HG02642 (cell line): Measurements from ENCODE around the gene WNT7A.
"Not testable (repeated sequence)": the region's sequence is repeated elsewhere in the genome, so short reads cannot be mapped to it uniquely, and the experiment has no call there.

ENCODE experiments used
- ATAC-seq: cut with Tn5 transposase; IDR thresholded peaks from one replicate; pipeline ENCODE4 v1.9.1; 2021; ENCODE audit warnings: mild to moderate bottlenecking; ENCODE audit not compliant: unreplicated experiment, poor library complexity

WNT7A gene

DNA sequence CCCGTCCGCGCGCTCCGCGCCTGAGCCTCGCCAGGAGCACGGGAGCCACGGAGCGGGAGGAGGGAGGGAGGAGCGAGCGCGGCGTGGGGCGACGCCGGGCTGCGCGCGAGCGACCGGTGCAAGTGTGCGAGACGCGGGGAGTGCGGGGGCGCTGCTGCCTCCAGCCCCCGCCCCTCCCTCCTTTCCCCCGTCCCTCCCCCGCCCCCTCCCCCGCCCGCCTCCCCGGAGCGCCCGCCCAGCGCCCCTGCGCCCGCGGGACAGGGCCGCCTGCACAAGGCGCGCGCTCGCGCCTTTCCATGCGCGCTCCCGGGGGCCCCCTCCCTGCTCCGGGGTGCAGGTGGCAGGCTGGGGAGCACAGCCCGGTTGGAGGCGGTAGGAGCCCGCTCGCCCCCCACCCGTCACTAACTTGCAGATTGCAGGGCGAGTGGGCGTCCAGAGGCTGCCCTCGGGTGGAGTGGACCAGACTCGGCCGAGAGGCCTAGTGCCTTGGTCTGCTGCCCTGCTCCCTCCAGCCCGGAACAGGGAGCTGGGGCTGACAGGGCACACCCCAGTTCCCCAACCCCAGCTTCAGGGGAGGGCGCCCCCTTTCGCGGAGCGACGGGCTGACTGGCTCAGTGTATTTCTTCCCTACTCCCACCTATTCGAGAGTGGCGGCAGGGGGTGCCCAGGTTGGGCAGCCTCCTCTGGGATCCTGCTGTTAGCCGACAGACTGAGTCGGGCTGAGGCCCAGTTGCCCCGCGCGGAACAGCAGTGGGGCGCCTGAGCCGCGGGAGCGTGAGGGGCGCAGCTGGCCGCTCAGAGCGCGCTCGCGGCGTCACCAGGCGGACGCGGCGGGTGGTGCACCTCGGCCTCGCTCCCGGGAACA lies at the start of gene WNT7A:
Gene WNT7A (minus strand): TSS at position 126 of the 865 bp plus-strand sequence. CDS start 255 bp downstream, outside the sequence.
- no peak for ATAC-seq

DNA sequence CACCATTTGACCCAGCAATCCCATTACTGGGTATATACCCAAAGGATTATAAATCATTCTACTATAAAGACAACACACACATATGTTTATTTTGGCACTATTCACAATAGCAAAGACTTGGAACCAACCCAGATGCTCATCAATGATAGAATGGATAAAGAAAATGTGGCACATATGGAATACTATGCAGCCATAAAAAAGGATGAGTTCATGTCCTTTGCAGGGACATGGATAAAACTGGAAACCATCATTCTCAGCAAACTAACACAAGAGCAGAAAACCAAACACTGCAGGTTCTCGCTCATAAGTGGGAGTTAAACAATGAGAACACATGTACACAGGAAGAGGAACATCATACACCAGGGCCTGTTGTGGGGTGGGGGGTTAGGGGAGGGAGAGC lies 48.9 kb upstream of the WNT7A start:
- ATAC-seq, result not testable (repeated sequence)

GRCh38 chr3:13927295-13927694 lies 47.4 kb upstream of the WNT7A start:
- ATAC-seq, result no peak

DNA sequence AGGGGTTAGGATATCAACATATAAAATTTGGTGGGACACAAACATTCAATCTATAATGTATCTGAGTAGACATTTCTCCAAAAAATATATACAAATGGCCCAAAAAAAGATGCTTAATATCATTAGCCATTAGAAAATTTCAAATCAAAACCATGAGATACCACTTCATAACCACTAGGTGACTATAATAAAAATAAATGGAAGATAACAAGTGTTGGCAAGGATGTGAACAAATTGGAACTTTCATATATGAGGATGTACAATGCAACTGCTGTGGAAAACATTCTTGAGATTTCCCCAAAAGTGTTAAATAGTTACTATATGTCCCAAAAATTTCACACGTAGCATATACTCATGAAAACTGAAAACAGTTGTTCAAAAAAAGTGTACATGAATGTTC lies 36.5 kb upstream of the WNT7A start:
- ATAC-seq, result no peak

- ATAC-seq, result no peak
Observed at GRCh38 chr3:13902648-13903238, 22.9 kb upstream of the WNT7A start.

DNA sequence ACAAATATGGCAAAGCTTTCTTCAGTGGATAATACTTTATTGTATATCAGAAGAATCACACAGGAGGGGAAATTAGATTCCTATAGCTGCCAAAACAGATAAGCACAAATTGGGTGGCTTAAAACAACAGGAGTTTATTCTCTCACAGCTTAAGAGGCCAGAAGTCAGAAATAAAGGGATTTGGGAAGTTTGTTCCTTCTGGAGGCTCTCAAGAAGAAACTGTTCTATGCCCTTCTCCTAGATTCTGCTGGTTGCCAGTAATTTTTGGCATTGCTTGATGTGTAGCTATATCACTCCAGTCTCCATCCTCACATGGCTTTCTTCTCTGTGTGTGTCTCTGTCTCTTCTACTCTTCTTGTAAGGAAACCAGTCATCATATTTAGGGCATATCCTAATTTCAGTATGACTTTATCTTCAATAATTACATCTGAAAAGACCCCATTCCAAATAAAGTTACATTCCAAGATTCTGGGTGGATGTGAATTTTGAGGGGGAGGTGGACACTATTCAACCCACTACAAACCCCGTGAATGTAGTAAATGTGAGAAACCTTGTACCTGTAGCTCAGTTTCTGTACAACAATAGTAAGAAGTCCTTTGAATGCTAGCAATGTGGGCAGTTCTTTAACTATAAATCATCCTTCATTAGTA lies 22.2 kb upstream of the WNT7A start:
- no peak for ATAC-seq

- ATAC-seq, result no peak
Observed at GRCh38 chr3:13898346-13898745, 18.5 kb upstream of the WNT7A start.

- ATAC-seq, result peak; percentile 32
Observed at GRCh38 chr3:13896473-13897154, 16.7 kb upstream of the WNT7A start.

DNA sequence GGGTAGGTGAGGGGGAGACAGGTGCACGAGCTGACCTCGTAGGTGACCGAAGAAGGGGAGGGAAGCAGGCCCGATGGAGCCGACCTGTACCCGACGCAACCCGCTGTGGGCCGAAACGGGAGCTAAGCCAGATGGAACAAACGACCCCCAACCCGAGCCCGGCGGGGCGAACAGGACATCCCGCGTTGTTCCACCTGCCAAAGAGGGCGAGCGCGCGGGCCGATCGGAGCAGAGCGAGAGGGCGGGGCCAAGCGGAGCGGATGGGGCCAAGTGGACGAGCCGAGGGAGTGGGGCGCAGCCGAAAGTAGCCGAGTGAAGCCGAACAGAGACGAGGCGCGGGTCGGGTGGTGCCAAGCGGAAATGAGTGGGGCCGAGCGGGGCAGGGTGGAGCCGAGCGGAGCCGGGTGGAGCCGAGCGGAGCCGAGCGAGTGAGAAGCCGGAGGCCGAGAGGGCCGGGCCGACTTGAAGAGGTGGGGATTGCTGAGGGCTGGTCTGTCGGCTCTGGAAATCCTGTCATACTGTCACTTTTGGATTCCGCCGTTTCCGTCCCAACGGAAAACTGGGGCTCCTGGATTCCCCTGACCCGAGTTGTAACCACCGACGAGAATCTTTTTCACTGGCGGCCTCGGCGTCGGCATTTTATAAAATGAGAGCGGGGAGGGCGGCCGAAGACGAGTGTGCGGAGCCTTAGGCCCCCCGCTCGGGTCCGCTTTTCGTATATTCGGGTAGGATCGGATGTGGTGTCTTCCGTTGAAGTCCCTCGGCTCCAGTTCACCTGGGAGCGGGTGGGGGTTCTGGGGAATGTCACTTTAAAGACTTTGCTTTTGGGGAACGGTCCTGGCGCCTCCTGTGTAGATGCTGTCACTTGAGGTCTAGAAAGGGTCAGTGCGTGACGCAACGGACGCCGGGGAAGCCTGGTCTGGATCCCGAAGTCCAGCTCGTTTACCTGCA lies 15.6 kb upstream of the WNT7A start:
- peak; percentile 97 for ATAC-seq

DNA sequence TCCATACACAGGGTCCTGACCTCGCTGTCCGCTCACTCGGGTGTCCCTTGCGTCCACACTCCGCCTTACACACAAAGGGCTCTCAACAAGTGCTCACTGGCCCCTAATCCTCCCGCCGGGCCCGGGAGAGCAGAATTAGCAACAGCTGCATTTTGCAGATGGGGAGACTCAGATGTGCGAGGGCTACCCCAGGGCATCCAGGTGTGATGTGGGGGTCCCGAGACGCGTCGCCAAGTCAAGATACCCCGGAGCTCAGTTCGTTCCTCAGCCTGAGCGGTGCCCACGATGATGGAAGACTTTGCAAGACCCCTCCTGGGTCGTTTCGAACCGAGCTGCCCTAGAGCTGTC lies 14.9 kb upstream of the WNT7A start:
- no peak for ATAC-seq

- no peak for ATAC-seq
Observed at GRCh38 chr3:13894096-13894806, 14.4 kb upstream of the WNT7A start.

GRCh38 chr3:13892304-13892703 lies 12.4 kb upstream of the WNT7A start:
- ATAC-seq, result no peak

DNA sequence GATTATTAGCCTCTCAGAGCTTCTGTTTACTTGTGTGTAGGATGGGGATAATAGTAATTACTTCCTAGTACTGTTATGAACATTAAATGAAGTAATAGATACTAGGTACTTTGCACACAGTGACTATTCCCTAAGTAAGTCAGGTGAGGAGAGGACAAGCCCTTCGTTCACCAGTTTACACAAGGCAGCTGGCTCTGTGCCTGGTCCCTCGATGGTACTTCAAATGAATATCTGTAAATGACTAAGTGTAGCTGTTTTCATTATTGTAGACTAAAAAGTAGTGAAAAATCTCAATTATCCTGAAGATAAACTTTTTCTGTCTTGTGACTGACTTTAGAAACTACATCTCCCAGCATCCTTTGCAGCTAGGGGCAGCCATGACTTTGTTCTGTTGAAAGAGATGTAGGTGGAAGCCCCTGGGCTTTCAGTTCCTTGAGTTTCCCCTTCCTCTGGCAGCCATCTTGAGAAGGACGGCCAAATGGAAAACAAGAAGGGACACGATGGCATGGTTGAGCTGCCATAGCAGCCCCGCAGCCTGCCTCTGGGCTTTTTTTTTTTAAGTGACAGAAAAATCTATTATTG lies 11.7 kb upstream of the WNT7A start:
- no peak for ATAC-seq

DNA sequence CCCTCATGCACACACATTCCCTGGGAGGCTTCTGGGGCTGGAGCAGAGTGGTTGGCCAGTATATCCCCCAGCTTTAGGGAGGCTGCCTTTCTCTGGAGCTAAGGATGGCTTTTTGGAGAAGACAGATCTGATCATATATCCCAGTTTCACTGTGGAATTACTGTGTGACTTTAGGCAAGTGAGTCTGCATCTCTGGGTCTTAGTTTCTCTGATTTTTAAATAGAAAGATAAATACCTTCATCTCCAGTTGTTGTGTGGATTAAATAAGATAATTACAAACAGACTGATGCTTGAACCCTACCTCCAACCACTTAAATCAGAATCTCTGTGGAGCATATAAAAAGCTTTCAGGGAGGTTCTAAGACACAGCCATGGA lies 11.1 kb upstream of the WNT7A start:
- ATAC-seq, result no peak

- ATAC-seq, result no peak
Observed at GRCh38 chr3:13890377-13891016, 10.6 kb upstream of the WNT7A start.

GRCh38 chr3:13888576-13888975 lies 8.7 kb upstream of the WNT7A start:
- no peak for ATAC-seq

DNA sequence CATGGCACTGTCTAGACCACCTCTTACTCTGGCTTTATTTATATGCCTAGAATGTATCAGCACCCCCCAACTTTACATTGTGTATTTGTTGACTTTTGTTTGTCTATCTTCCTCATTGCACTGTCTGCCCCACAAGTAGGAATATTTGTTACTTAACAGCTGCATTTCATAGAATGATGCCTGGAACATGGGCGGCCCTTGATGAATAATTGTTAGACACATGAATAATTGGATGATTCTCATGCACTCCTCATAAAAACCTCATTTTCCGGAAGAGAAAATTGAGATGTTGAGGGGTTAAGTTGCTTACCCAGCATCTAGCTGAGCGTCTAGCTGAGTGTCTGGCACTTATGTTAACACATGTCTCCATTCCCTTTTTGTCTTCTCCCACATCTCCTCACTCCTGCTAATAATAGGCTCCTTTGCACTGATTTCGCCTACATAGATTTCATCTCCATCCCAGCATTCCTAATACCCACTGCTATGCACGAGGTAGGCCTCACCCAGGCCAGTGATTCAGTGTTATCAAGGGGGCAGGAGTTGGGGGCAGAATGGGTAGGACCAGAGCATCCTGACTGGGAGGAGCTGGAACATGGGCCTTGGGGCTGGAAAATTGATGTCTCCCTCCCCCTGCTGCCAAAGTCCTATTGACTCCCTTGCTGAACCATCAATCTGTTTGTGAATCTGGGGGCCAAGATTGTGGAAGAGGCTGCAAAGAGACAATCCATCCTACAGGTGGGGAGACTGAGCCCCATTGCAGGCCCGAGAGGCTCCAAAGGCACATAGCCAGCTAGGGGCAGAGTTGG lies 7.8 kb upstream of the WNT7A start:
- ATAC-seq, result no peak
